Melanocyte of skin (primary cell): ENCODE results near the gene TEX2. TPM values are rescaled to one million over a fixed set of nuclear protein-coding genes. Genes with fewer than 3 reads are reported as not detected.

Experiments used
- small RNA-seq, 2 donors: library from RNA; depleted of rRNA; stranded (forward); fragments of <200 nt; gene quantifications; one replicate each; pipeline ENCODE3, GENCODE V24; 2012
- total RNA-seq, 2 donors: library from RNA; depleted of rRNA; stranded (reverse); fragments of >200 nt; gene quantifications; 2 replicates each; pipeline ENCODE4 v1.2.3, GENCODE V29; 2012

The TEX2 gene
- total RNA-seq: 10 to 100 TPM; 25.8 to 35.3 TPM

GRCh38 chr17:64263000-64263766 lies at the start of gene TEX2:
TEX2 (minus strand) TSS chr17:64263260; CDS start chr17:64214217, 49,043 bp downstream.

GRCh38 chr17:64129765-64130558 lies 133.1 kb downstream of the TEX2 start, which contains the start of gene ERN1:
ERN1 (minus strand) TSS chr17:64130144; CDS start chr17:64130029, 115 bp downstream.

Small RNA genes lying within 50 kb of the gene (small RNA-seq; reads per million reads assigned to genes)
- 3,269 to 4,690 reads per million in 2 donors for gene SNORD104

Other genes with a start within 250 kb of the TEX2 start
- gene ICAM2, start 242.6 kb downstream of the TEX2 start, total RNA-seq: under 1 TPM in 1 of 2 donors, not detected in 1; 0.33 TPM
- gene ERN1, start 133.1 kb downstream of the TEX2 start, total RNA-seq: 1 to 10 TPM; 4.5 to 5.0 TPM
- gene PECAM1, start 127.6 kb upstream of the TEX2 start, total RNA-seq: under 1 TPM in 1 of 2 donors, not detected in 1; 1.00 TPM
- 1 to 10 TPM; 1.4 to 5.0 TPM for gene MILR1, start 185.9 kb upstream of the TEX2 start, total RNA-seq
- gene POLG2, start 233.8 kb upstream of the TEX2 start, total RNA-seq: 1 to 10 TPM; 3.4 to 9.7 TPM
- 100 to 1,000 TPM; 232 to 278 TPM for gene DDX5, start 243.0 kb upstream of the TEX2 start, total RNA-seq
- gene CEP95, start 243.7 kb upstream of the TEX2 start, total RNA-seq: 10 to 100 TPM; 18.6 to 28.6 TPM